UCSD-AML1 (cell line): Measurements from ENCODE around the gene PCDHB13.
"Not testable (repeated sequence)": the region's sequence is repeated elsewhere in the genome, so short reads cannot be mapped to it uniquely, and the experiment has no call there.

Experiments used
- DNase-seq: peaks from one replicate; lab custom pipeline; 2025; ENCODE audit not compliant: unreplicated experiment; lab: John Stamatoyannopoulos, UW

PCDHB13 gene

GRCh38 chr5:141201126-141201525 lies 12.6 kb upstream of the PCDHB13 start:
- DNase-seq: not testable (repeated sequence)

GRCh38 chr5:141201646-141202045 lies 12.1 kb upstream of the PCDHB13 start:
- DNase-seq: not testable (repeated sequence)

GRCh38 chr5:141208478-141208877 lies 5.2 kb upstream of the PCDHB13 start, which contains the start of gene PCDHB12:
PCDHB12 (plus strand) TSS chr5:141208719; CDS start chr5:141208908, 189 bp downstream.
- DNase-seq: no peak

- not testable (repeated sequence) for DNase-seq
These were observed 3.4 kb upstream of the PCDHB13 start for GRCh38 chr5:141210281-141210680.

GRCh38 chr5:141210849-141211248 lies 2.9 kb upstream of the PCDHB13 start:
- DNase-seq: not testable (repeated sequence)

- DNase-seq: not testable (repeated sequence)
These were observed 864 bp downstream of the PCDHB13 start for GRCh38 chr5:141214583-141214982.

- DNase-seq: not testable (repeated sequence)
These were observed 1.8 kb downstream of the PCDHB13 start for GRCh38 chr5:141215504-141215903.

- DNase-seq: not testable (repeated sequence)
These were observed 2.3 kb downstream of the PCDHB13 start for GRCh38 chr5:141216035-141216434.

GRCh38 chr5:141223112-141223783 lies 9.5 kb downstream of the PCDHB13 start, which contains the start of gene PCDHB14:
PCDHB14 (plus strand) TSS chr5:141223343; CDS start chr5:141223506, 163 bp downstream.
- no peak for DNase-seq

GRCh38 chr5:141224844-141225243 lies 11.1 kb downstream of the PCDHB13 start:
- DNase-seq: not testable (repeated sequence)

- DNase-seq: not testable (repeated sequence)
These were observed 11.7 kb downstream of the PCDHB13 start for GRCh38 chr5:141225421-141225820.

- no peak for DNase-seq
These were observed 20.5 kb downstream of the PCDHB13 start for GRCh38 chr5:141234109-141234667.

- not testable (repeated sequence) for DNase-seq
These were observed 22.2 kb downstream of the PCDHB13 start for GRCh38 chr5:141235922-141236321.

- no peak for DNase-seq
These were observed 23.0 kb downstream of the PCDHB13 start for GRCh38 chr5:141236516-141237313.

GRCh38 chr5:141241496-141241895 lies 27.8 kb downstream of the PCDHB13 start:
- no peak for DNase-seq

GRCh38 chr5:141245250-141245717 lies 31.6 kb downstream of the PCDHB13 start, which contains the start of gene PCDHB15:
PCDHB15 (plus strand) TSS chr5:141245395; CDS start chr5:141245579, 184 bp downstream.
- DNase-seq: no peak

GRCh38 chr5:141246971-141247370 lies 33.3 kb downstream of the PCDHB13 start:
- DNase-seq: not testable (repeated sequence)

GRCh38 chr5:141247434-141247833 lies 33.7 kb downstream of the PCDHB13 start:
- not testable (repeated sequence) for DNase-seq

- no peak for DNase-seq
These were observed 36.9 kb downstream of the PCDHB13 start for GRCh38 chr5:141250576-141250975.

- no peak for DNase-seq
These were observed 44.7 kb downstream of the PCDHB13 start for GRCh38 chr5:141258464-141258863.

- DNase-seq: no peak
These were observed 45.2 kb downstream of the PCDHB13 start for GRCh38 chr5:141258948-141259347.
